DOHH2 (cell line): Measurements from ENCODE around the gene VPS13A.

ENCODE experiments used
- EZH2phosphoT487 ChIP-seq: fragments of 200-600 bp; sonication (generic); IDR thresholded peaks from 2 replicates; pipeline ENCODE4 v1.6.1; 2017; ENCODE audit warnings: borderline replicate concordance, mild to moderate bottlenecking, antibody characterized with exemption, low read length, moderate library complexity, mixed read lengths
- TF ChIP-seq, protein P1 (sequence below): fragments of 200-600 bp; sonication (generic); IDR thresholded peaks from one replicate; pipeline ENCODE4 v1.5.1; 2014; ENCODE audit warnings: antibody characterized with exemption, mild to moderate bottlenecking, low read depth, low read length; ENCODE audit not compliant: poor library complexity, severe bottlenecking

DNA sequence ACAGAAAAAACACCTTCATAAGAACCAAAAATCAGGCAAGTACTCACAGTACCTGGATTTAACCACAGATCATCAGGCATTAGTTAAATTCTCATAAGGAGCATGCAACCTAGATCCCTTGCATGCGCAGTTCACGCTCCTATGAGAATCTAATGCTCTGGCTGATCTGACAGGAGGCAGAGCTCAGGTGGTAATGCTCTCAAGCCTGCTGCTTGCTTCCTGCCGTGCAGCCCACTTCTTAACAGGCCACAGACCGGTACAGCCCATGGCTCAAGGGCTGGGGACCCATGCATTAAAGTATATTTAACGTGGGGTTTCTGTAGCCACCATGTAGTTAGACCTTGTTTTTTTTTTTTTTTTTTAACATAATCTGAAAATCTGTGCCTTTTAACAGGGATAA lies 147.7 kb downstream of the VPS13A start:
- TF ChIP-seq, protein P1, sequence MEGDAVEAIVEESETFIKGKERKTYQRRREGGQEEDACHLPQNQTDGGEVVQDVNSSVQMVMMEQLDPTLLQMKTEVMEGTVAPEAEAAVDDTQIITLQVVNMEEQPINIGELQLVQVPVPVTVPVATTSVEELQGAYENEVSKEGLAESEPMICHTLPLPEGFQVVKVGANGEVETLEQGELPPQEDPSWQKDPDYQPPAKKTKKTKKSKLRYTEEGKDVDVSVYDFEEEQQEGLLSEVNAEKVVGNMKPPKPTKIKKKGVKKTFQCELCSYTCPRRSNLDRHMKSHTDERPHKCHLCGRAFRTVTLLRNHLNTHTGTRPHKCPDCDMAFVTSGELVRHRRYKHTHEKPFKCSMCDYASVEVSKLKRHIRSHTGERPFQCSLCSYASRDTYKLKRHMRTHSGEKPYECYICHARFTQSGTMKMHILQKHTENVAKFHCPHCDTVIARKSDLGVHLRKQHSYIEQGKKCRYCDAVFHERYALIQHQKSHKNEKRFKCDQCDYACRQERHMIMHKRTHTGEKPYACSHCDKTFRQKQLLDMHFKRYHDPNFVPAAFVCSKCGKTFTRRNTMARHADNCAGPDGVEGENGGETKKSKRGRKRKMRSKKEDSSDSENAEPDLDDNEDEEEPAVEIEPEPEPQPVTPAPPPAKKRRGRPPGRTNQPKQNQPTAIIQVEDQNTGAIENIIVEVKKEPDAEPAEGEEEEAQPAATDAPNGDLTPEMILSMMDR, result no peak
- no peak for TF ChIP-seq EZH2phosphoT487
